ENCODE measurements around the gene PSME3IP1.

PSME3IP1 gene, protein sequence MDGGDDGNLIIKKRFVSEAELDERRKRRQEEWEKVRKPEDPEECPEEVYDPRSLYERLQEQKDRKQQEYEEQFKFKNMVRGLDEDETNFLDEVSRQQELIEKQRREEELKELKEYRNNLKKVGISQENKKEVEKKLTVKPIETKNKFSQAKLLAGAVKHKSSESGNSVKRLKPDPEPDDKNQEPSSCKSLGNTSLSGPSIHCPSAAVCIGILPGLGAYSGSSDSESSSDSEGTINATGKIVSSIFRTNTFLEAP

DNA sequence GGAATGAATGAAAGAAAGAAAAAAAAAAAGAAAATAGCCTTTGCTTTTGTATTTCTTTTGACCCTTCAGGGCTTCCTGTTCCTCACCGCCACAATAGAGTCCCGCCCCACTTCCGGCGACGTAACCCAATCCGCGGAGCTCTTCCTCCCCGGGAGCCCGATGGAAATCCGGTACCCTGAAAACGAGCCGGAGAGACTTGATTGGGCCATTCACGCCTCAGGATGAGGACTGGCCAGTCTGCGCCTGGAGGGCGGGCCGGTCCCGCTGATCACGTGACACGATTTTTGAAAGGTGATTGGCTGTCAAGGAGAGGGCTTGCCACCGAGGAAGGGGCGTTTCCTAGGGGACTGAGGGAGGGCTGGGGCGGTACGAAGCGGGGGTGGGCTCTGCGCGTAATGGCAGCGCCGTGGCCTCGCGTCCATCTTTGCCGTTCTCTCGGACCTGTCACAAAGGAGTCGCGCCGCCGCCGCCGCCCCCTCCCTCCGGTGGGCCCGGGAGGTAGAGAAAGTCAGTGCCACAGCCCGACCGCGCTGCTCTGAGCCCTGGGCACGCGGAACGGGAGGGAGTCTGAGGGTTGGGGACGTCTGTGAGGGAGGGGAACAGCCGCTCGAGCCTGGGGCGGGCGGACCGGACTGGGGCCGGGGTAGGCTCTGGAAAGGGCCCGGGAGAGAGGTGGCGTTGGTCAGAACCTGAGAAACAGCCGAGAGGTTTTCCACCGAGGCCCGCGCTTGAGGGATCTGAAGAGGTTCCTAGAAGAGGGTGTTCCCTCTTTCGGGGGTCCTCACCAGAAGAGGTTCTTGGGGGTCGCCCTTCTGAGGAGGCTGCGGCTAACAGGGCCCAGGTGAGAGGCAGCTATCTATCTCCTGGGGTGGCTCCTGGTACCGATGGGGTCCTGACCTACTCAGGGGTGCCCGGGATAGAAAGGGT lies at the start of gene PSME3IP1, which contains the start of gene RSPRY1:
Gene PSME3IP1 (minus strand): TSS at position 95 of the 927 bp plus-strand sequence. CDS start 12,185 bp downstream, outside the sequence.
Gene RSPRY1 (plus strand): TSS at position 385 of the 927 bp plus-strand sequence. CDS start 18,330 bp downstream, outside the sequence.
- H3K4me3 ChIP-seq (ENCODE audit: low read depth, low read length): peak within 1 kb of the TSS; percentile 83
- TF ChIP-seq, protein P1, sequence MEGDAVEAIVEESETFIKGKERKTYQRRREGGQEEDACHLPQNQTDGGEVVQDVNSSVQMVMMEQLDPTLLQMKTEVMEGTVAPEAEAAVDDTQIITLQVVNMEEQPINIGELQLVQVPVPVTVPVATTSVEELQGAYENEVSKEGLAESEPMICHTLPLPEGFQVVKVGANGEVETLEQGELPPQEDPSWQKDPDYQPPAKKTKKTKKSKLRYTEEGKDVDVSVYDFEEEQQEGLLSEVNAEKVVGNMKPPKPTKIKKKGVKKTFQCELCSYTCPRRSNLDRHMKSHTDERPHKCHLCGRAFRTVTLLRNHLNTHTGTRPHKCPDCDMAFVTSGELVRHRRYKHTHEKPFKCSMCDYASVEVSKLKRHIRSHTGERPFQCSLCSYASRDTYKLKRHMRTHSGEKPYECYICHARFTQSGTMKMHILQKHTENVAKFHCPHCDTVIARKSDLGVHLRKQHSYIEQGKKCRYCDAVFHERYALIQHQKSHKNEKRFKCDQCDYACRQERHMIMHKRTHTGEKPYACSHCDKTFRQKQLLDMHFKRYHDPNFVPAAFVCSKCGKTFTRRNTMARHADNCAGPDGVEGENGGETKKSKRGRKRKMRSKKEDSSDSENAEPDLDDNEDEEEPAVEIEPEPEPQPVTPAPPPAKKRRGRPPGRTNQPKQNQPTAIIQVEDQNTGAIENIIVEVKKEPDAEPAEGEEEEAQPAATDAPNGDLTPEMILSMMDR (IDR thresholded peaks at IDR 0.05; ENCODE audit: low read depth, low read length, missing control alignments): no peak
- DNase-seq (ENCODE audit: low read depth): peak; percentile 98

DNA sequence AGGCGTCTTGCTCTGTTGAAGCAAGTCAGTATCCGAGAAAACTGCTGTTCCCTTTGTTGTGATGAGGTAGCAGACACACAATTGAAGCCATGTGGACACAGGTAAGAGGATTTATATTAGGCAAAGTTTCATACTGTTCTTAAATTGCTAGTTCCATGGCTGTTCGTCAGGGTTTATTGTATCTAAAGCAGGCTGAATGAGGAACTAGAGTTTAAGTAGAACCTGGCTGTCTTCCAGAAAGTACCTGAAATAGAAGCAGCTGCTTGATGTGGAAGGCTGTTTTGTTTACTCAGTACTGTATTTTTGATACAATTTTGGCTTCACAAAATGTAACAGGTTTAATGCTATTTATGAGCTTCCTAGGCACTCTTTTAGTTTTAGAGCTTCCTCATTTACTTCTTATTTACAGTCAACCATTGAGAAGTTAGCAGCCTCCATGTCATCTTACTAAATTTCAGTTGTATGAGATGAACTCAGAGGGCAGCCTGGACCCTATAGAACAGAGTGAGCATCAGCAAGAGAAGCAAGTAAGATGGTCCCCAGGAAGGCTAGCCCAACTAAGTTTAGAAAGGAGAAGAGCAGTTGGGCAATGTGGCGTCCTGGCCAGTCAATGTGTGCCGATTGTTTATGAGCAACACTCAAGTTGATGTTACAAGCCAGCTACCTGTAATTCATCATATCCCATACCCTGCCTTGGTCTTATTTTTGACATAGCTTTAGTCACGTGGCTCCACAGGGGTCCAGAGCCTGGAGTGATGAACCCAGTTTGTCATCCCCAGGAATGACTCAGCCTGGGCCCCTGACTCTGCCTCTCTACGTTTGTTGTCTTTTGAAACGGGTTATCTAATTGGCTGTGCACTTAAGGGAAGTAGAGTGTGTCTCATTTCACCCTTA lies 49.5 kb upstream of the PSME3IP1 start:
- H3K4me3 ChIP-seq (ENCODE audit: low read depth, low read length): no peak overlapping the region
- TF ChIP-seq, protein P1 (IDR thresholded peaks at IDR 0.05; ENCODE audit: low read depth, low read length, missing control alignments): no peak
- DNase-seq (ENCODE audit: low read depth): no peak

DNA sequence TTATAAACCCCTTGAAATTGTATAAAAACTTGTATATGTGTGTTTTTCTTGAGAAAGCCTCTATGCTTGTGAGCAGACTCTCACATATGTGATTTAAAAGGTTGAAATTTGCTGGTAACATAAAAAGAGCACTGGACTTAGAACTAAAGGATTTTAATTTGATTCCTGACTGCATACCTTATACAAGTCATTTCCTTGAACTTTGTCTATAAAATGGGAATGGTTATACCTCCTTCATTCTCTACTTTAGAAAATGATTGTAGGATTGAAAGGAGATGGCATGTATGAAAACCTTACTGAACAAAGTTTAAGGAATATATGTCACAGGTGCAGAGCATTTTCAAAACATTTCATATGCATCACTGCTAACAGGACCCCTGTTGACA lies 48.9 kb upstream of the PSME3IP1 start:
- DNase-seq (ENCODE audit: low read depth): no peak
- TF ChIP-seq, protein P1 (IDR thresholded peaks at IDR 0.05; ENCODE audit: low read depth, low read length, missing control alignments): no peak
- H3K4me3 ChIP-seq (ENCODE audit: low read depth, low read length): no peak overlapping the region

DNA sequence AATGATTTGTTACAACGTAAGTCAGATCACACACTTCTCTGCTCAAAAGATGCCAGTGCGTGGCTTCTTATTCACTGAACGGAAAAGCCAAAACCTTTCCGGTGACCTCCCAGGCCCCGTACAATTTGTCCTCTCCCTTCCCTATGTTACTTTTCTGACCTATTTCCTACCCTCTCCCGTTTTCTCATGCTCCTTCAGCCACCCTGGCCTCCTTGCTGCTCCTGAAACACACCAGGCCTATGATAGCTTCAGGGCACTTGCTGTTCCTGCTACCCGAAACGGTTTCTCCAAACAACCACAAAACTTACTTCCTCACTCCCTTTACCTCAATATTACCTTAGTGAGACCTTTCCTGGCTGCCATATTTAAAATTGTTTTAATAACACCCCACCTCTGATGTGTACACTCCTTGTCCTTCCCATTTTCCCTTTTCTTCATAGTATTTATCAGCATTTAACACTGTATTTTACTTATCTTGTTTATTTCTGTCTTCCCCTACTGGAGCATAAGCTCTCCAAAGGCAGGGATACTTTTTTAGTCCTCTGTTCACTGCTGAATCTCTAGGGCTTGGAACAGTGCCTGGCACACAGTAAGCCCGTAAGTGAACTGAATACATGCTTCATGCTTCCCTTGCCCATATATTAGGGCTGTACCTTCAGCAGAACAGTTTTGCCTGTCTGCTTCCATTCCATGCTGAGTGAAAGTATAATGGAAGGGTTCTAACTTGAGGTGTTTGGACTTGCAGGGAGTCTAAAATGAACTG lies 48.3 kb upstream of the PSME3IP1 start:
- no peak for DNase-seq (ENCODE audit: low read depth)
- H3K4me3 ChIP-seq (ENCODE audit: low read depth, low read length): no peak overlapping the region
- TF ChIP-seq, protein P1 (IDR thresholded peaks at IDR 0.05; ENCODE audit: low read depth, low read length, missing control alignments): no peak

DNA sequence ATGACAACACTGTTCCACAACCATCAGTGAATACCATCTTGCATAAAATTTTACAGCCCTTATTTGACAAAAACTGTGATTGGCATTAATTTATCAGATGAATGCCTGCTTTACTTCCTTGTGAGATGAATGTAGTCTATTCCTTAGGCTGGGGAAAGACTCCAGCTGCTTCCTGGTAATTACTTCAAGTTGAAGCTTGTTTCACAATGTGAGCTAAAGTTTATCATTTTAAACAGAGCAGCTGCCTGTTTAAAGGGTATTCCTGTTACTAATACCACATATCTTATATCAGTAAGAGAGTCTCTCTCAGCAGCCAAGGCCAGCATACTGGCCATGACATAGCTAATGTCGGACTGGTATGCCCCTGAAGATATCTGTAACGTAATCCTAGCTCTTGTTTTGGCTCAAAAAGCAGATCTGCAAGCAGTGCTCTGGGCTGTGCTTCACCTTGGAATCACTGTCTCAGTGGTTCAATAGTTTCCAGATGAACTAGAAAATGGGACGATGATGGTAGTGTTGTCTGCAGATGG lies 46.0 kb upstream of the PSME3IP1 start:
- TF ChIP-seq, protein P1 (IDR thresholded peaks at IDR 0.05; ENCODE audit: low read depth, low read length, missing control alignments): no peak
- no peak overlapping the region for H3K4me3 ChIP-seq (ENCODE audit: low read depth, low read length)
- no peak for DNase-seq (ENCODE audit: low read depth)
